Measurements from ENCODE around the gene LBR. TPM values are rescaled to one million over a fixed set of nuclear protein-coding genes. Genes with fewer than 3 reads are reported as not detected.

The LBR gene
- total and polyA plus RNA-seq, 2 experiments from 2014 or later = 50.6 to 91.3 TPM

- peaks cover 32% of the 10 kb centered on the region for H4K20me1 ChIP-seq (replicated peaks; ENCODE audit: insufficient read depth)
- peaks cover 30% of the 10 kb centered on the region; the same call in 2 of the 3 replicates for H3K9me3 Mint-ChIP-seq
- H3K4me2 ChIP-seq = peak overlapping the region; percentile 81
- H3K27ac ChIP-seq (ENCODE audit: low read depth) = peak overlapping the region; percentile 97
- peaks cover 35% of the 10 kb centered on the region for H3K79me2 ChIP-seq (replicated peaks; ENCODE audit: insufficient read depth)
- peaks cover 40% of the 10 kb centered on the region for H3K4me1 ChIP-seq (ENCODE audit: insufficient read depth)
- TF ChIP-seq REST (IDR thresholded peaks at IDR 0.05; ENCODE audit: unreplicated experiment) (no peak), CREB1 (CRISPR knock-in tag; IDR thresholded peaks at IDR 0.05; ENCODE audit: low read depth) (no peak), ZNF462 (CRISPR knock-in tag; IDR thresholded peaks at IDR 0.05) (no peak), ZNF331 (CRISPR knock-in tag; IDR thresholded peaks at IDR 0.05; ENCODE audit: low read depth) (no peak), NANOG (IDR thresholded peaks at IDR 0.05; ENCODE audit: borderline replicate concordance) (no peak), ZNF114 (CRISPR knock-in tag; IDR thresholded peaks at IDR 0.05) (no peak), EZH2 (IDR thresholded peaks at IDR 0.05; ENCODE audit: low read depth, unreplicated experiment) (no peak), JUNB (IDR thresholded peaks at IDR 0.05; ENCODE audit: unreplicated experiment) (no peak), CTCF (conservative IDR thresholded peaks at IDR 0.05; ENCODE audit: low read depth in 2 of 2) (no peak)
- TF ChIP-seq, protein P1, sequence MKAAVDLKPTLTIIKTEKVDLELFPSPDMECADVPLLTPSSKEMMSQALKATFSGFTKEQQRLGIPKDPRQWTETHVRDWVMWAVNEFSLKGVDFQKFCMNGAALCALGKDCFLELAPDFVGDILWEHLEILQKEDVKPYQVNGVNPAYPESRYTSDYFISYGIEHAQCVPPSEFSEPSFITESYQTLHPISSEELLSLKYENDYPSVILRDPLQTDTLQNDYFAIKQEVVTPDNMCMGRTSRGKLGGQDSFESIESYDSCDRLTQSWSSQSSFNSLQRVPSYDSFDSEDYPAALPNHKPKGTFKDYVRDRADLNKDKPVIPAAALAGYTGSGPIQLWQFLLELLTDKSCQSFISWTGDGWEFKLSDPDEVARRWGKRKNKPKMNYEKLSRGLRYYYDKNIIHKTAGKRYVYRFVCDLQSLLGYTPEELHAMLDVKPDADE (IDR thresholded peaks at IDR 0.05) = no peak
- ATAC-seq (no peak), DNase-seq (ENCODE audit: low spot score) (no peak)
- peak overlapping the region; percentile 97 for H3K27ac Mint-ChIP-seq
- no peaks in the 10 kb centered on the region for H3K9me2 ChIP-seq (ENCODE audit: insufficient read depth)
- peak overlapping the region; percentile 77 for H3K4me3 Mint-ChIP-seq
- peaks cover 9% of the 10 kb centered on the region; the same call in 1 of the 2 replicates for H3F3A ChIP-seq (replicated peaks; ENCODE audit: low read depth)
- peaks cover 42% of the 10 kb centered on the region for H3K4me1 Mint-ChIP-seq
- peaks cover 29% of the 10 kb centered on the region for H3K27me3 Mint-ChIP-seq (ENCODE audit: insufficient read depth, low read depth, poor library complexity)
- H3K36me3 ChIP-seq (ENCODE audit: insufficient read depth) = no peaks in the 10 kb centered on the region
- peak overlapping the region; percentile 92 for H2AFZ ChIP-seq
- H3K27me3 ChIP-seq (ENCODE audit: insufficient read depth) = peaks cover 26% of the 10 kb centered on the region
- H3K4me3 ChIP-seq = peak overlapping the region; percentile 90
- H3K36me3 Mint-ChIP-seq (ENCODE audit: low read depth) = peaks cover 20% of the 10 kb centered on the region; the same call in 2 of the 3 replicates
Observed at GRCh38 chr1:225428881-225429455, 1.1 kb upstream of the LBR start.

All from GM23338 (cell line).